HPDE6-E6E7 (cell line): ENCODE measurements around the gene ZCWPW1.

Experiments
- DNase-seq: peaks from one replicate; pipeline ENCODE4 v3.0.0; 2011; ENCODE audit warnings: missing footprints; ENCODE audit errors: extremely low spot score

ZCWPW1 gene

DNA sequence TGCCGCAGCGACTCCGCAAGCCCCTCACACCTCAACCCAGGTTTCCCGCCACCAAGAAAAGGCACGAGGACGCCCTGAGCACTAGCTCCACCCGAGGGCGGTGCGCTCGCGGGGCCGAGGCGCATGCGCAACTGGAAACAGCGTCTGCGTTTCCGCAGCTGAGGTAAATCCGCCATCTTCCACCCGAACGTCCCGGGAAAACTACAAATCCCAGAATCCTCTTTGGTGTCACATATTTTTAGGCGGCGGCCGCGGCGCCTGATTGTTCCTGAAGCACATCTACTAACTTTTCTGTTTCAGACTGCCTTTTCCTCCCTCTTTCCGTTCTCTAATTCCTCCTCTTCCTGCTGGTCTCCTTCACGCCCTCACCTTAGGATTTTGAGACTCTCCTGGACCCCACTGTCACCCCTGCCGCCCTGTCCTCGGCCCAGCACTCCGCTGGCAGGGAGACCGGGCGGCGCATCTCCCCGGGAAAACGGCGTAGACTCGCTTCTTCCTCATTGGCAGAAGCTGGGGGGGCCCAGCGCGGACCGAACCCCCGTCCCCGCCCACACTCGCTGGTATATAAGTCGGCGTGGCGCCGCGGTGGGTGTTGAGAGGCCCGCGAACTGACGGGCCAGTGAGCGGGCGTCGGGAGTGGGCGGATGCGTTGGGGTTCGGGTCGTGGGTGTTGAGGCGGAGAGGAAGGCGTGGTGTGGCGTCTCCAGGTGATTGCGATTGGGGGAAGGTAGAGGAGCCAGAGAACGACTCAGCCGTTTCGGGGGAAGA is at the start of gene ZCWPW1:
Gene ZCWPW1, minus strand, starts transcription at position 505 of the 768 bp plus-strand sequence. CDS start 8,054 bp downstream, outside the sequence.
- peak; percentile 86 for DNase-seq

- no peak for DNase-seq
Measured at GRCh38 chr7:100477871-100478267, 49.4 kb upstream of the ZCWPW1 start.

GRCh38 chr7:100476903-100477870 is 48.7 kb upstream of the ZCWPW1 start:
- no peak for DNase-seq

DNA sequence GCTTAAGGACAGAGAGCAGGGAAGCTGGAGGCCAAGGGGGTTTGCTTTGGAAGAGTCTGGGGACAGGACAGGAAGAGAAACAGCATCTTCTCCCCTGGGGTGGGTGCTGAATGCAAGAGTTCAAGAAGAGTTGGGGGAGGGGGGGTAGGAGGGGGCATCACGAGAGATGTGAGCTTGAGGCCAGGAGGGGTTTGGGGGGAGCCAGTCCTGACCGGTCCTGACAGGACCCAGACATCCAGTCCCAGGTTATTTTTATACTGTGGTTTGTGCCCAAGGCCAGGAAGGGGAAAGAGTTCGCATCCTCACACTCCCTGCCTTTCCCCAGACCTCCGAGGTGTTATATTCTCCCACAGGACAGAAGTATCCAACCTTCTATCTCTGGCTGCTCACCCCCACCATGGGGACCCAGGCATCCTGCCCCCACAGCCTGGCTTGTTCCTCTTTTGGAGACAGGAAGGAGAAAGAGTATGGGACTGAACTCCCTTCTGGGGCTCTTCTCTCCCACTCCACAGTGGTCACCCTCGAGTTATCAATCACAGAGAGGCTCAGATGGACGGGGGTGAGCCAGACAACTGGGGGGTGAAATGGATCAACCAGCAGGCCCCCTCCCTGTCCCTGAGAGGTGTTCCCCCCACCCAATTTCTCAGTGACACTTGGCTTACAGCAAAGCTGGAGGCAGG is 47.7 kb upstream of the ZCWPW1 start:
- DNase-seq: no peak

DNA sequence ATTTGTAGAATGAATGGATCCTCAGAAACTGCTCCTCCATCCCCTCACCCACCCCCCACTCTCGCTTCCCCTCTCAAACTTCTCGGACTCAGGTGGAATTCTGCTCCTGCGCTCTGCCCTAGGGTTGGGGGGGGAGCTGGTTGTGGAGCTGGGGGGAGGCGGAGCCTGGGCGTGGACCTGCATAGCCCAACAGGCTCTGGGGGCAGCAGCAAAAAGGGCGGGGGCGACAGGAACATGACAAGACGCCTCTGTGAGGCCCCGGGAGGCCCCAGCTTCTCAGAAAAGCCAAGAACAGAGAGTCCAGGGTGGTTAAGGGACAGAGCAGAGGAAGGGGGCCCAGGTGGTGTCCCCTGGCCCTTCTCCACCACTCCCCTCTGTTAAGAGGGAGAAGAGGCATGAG is 47.0 kb upstream of the ZCWPW1 start:
- no peak for DNase-seq

DNA sequence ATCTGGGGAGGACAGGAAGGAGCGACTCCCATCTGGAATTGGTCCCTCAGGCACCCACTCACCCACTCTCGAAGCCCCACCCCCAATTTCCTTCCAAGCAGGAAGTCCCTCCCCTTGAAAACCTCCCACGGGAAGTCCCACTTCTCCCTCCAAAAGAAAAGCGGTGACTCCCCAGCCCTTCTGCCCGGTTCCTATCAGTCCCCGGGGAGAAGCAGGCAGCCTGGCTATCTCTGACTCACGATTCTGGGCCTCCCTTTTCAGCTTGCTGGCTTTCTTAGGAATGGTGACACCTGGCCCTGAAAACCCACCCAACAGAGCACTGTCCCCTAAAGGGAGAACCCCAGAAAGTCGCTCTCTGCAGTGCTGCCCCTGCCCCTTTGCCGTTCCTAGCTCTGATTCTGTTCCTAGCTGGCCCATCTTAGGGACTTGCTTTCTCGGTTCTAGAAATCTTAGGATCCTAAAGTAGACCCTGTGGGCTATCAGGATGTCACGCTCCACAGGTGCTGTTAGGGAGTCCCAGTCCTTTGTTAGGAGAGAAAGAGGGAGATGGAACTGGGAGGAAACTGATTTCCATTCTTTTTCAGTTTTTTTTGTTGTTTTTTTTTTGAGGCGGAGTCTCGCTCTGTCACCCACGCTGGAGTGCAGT is 44.5 kb upstream of the ZCWPW1 start:
- no peak for DNase-seq

- DNase-seq: no peak
Measured at GRCh38 chr7:100472121-100472851, 43.8 kb upstream of the ZCWPW1 start.

- no peak for DNase-seq
Measured at GRCh38 chr7:100471021-100471420, 42.5 kb upstream of the ZCWPW1 start.

GRCh38 chr7:100469227-100470044 is 40.9 kb upstream of the ZCWPW1 start:
- DNase-seq: peak; percentile 74

- DNase-seq: no peak
Measured at GRCh38 chr7:100467638-100468373, 39.3 kb upstream of the ZCWPW1 start.

- DNase-seq: no peak
Measured at GRCh38 chr7:100466653-100467605, 38.4 kb upstream of the ZCWPW1 start.

DNA sequence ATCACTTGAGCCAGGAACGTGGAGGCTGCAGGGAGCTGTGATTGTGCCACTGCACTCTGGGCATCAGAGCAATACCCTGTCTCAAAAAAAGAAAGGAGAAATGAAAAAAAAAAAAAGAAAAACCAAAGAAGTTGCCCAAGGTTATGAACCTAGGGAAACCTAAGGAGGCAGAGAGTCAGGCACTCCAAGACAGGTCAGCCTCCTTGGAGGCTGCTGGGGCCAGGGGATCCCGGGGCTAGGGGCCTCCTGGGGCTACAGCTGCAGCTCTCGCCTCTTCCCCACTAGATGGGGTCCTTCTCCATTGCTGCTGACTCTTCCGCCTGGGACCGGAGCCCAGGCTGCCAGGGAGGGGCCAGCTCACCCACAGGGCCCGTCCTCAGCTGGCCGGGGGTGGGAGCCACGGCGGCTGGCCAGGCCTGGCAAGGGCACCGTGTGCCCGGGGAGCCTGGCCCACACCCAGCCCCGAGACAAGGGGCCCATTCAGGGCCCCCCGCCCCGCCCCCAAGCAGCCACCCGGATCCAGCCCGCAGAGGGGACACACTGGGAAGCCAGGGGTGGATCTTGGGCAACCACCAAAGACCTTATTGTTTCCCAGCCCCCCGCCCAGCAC is 37.3 kb upstream of the ZCWPW1 start:
- DNase-seq: no peak

GRCh38 chr7:100465299-100465698 is 36.8 kb upstream of the ZCWPW1 start:
- no peak for DNase-seq

DNA sequence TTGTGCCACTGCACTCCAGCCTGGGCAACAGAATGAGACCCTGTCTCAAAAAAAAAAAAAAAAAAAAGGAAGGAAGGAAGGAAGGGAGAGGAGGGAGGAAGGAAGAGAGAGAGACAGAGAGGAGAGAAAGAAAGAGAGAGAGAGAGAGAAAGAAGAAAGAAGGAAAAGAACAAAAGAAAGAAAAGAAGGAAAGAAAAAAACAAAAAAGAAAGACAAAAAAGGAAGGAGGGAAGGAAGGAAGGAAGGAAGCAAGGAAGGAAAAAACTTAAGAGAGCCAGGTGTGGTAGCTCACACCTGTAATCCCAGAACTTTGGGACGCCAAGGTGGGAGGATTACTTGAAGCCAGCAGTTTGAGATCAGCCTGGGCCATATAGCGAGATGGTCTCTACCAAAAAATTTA is 36.3 kb upstream of the ZCWPW1 start:
- no peak for DNase-seq

- DNase-seq: no peak
Measured at GRCh38 chr7:100464210-100464660, 35.7 kb upstream of the ZCWPW1 start, which contains the start of gene SPACDR. Gene SPACDR, minus strand, starts transcription at chr7:100464260. Its CDS starts 235 bp downstream, at chr7:100464025.

DNA sequence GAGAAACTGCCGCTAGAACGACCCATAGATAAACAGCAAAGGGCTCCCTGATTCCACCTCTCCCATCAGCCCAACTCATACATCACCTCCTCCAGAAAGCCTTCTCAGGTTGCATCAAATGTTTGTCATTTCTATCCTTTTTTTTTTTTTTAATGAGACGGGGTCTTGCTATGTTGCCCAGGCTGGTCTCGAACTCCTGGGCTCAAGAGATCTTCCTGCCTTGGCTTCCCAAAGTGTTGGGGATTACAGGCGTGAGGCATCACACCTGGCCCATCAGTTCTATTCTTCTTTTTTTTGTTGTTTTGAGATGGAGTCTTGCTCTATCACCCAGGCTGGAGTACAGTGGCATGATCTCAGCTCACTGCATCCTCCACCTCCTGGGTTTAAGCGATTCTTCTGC is 28.5 kb upstream of the ZCWPW1 start:
- DNase-seq: no peak

DNA sequence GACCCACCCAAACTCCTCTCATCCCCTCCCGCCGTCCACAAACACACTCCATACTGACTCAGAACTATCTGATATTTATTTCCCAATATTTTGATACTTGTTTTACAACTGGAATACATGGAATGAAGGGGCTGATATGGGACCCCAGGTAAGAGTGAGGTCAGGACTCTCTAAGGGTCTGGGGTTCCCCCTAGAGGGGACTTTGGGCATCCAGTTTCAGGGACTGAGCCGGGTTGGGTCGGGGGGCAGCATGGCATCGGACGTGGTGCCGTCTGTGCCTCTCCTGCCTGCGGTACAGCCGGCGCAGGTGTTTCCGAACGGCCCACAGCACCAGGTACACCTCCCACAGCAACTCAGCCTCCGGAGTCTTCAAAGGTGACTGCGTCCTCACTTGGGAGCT is 28.1 kb upstream of the ZCWPW1 start:
- DNase-seq: no peak

DNA sequence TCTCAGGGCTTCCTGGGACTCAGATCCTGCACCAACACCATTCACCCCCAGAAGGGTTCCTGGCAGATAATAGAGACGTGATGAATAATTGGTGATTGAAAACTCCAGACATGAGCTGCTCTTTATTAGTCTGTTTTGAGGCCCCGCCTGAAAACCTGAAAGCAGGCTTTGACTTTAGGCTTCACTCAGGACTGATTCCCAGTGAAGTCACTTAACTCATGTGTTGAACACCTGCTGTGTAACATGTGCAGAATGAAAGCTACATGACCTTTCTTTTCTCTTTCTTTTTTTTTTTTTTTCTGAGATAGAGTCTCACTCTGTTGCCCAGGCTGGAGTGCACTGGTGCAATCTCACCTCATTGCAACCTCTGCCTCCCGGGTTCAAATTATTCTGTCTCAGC is 26.7 kb upstream of the ZCWPW1 start:
- DNase-seq: no peak
